A673 (cell line): ENCODE data around the gene PRR5L. TPM values are rescaled to one million over a fixed set of nuclear protein-coding genes. Genes with fewer than 3 reads are reported as not detected.

Source experiments
- BruUV-seq: library from RNA; stranded (reverse); fragments of 400-500 nt; replicated peaks from 2 replicates; lab custom pipeline; 2021; lab: Mats Ljungman, UMichigan
- CTCF ChIA-PET: fragments of 300-600 bp; sonication (Branson Sonifier 250); formaldehyde crosslinking; loops from one replicate; lab custom pipeline; 2022; ENCODE audit warnings: antibody characterized with exemption; lab: Charles Lee
- POLR2A ChIA-PET: fragments of 300-600 bp; sonication (Branson Sonifier 250); formaldehyde crosslinking; loops from one replicate; lab custom pipeline; 2022; ENCODE audit warnings: antibody characterized with exemption; ENCODE audit not compliant: low non-redundant PET; lab: Charles Lee
- DNase-seq: peaks from one replicate; pipeline ENCODE4 v3.0.0-alpha.2; 2015; ENCODE audit warnings: low spot score
- H3K27ac ChIP-seq: fragments of 200-600 bp; sonication (generic); 2 replicates; pipeline ENCODE4 v1.5.1; 2016; ENCODE audit warnings: mixed run types, low read depth, mild to moderate bottlenecking, mixed read lengths, antibody characterized with exemption, low read length; ENCODE audit not compliant: poor library complexity, severe bottlenecking
- H3K27me3 ChIP-seq: fragments of 200-600 bp; sonication (generic); replicated peaks from 2 replicates; pipeline ENCODE4 v1.6.1; 2017; ENCODE audit warnings: mixed run types, low read depth, mild to moderate bottlenecking, mixed read lengths, antibody characterized with exemption, low read length; ENCODE audit not compliant: insufficient read depth, poor library complexity
- H3K36me3 ChIP-seq: fragments of 200-600 bp; sonication (generic); 2 replicates; pipeline ENCODE4 v1.6.1; 2016; ENCODE audit warnings: mixed run types, mild to moderate bottlenecking, mixed read lengths, antibody characterized with exemption, low read length; ENCODE audit not compliant: insufficient read depth, poor library complexity, severe bottlenecking
- H3K4me1 ChIP-seq: fragments of 200-600 bp; sonication (generic); 2 replicates; pipeline ENCODE4 v1.6.1; 2017; ENCODE audit warnings: mixed run types, mild to moderate bottlenecking, mixed read lengths, antibody characterized with exemption, low read length; ENCODE audit not compliant: insufficient read depth, poor library complexity, severe bottlenecking
- H3K4me3 ChIP-seq: fragments of 200-600 bp; sonication (generic); 2 replicates; pipeline ENCODE4 v1.5.1; 2016; ENCODE audit warnings: low read depth, mixed run types, mild to moderate bottlenecking, mixed read lengths, low read length; ENCODE audit not compliant: poor library complexity, severe bottlenecking
- H3K9me3 ChIP-seq: fragments of 200-600 bp; sonication (generic); 2 replicates; pipeline ENCODE4 v1.6.1; 2016; ENCODE audit warnings: mixed run types, low read depth, mild to moderate bottlenecking, mixed read lengths, antibody characterized with exemption, low read length; ENCODE audit not compliant: poor library complexity, severe bottlenecking
- CTCF ChIP-seq: fragments of 300-800, 200-600 bp; sonication (generic); conservative IDR thresholded peaks from 2 replicates; pipeline ENCODE4 v1.5.1; 2017; ENCODE audit warnings: low read depth, mild to moderate bottlenecking, antibody characterized with exemption, low read length, moderate library complexity, mixed read lengths
- EZH2 ChIP-seq: fragments of 200-600 bp; sonication (generic); IDR thresholded peaks from 2 replicates; pipeline ENCODE4 v1.6.1; 2017; ENCODE audit warnings: borderline replicate concordance, low read depth, mild to moderate bottlenecking, mixed read lengths, antibody characterized with exemption, low read length; ENCODE audit not compliant: poor library complexity, severe bottlenecking
- intact Hi-C: fragments of 100-400 bp; cut with micrococcal nuclease; formaldehyde crosslinking; loops from one replicate; pipeline ENCODE4 v1.10.0; 2022; ENCODE audit not compliant: unreplicated experiment
- total RNA-seq: library from RNA; stranded (reverse); gene quantifications from 2 replicates; pipeline ENCODE4 v1.2.3, GENCODE V29; 2021

The PRR5L gene
- total RNA-seq, 1 experiment from 2014 or later = 102 TPM

- ChIA-PET POLR2A (no interaction called here), CTCF (interaction anchor here (0.8 to 5.4 kb wide), 15 partner anchors 83 to 455 kb away, joined by 3 to 49 read pairs (median 3); partner anchors contain the start of gene TRAF6)
- peak; percentile 90 for TF ChIP-seq CTCF
- no peak for TF ChIP-seq EZH2
- peak; percentile 90 for DNase-seq
- intact Hi-C loops = loop anchor here (1.0 to 2.0 kb wide), 4 partner anchors 81 to 452 kb away; no protein-coding TSS in a partner anchor
- no TSS peak for BruUV-seq
- peak overlapping the region; percentile 24 for H3K27ac ChIP-seq
- no peaks in the 10 kb centered on the region for H3K9me3 ChIP-seq
- no peaks in the 10 kb centered on the region for H3K36me3 ChIP-seq
- H3K4me3 ChIP-seq = no peak overlapping the region
- H3K27me3 ChIP-seq = no peaks in the 10 kb centered on the region
- H3K4me1 ChIP-seq = peaks cover 28% of the 10 kb centered on the region
Observed at GRCh38 chr11:36292311-36292722, 3.8 kb upstream of the PRR5L start.

GRCh38 chr11:36296884-36297543 is 926 bp downstream of the PRR5L start:
- ChIA-PET POLR2A (no interaction called here), CTCF (no interaction called here)
- Histone ChIP-seq H3K36me3 (no peaks in the 10 kb centered on the region), H3K9me3 (no peaks in the 10 kb centered on the region), H3K27ac (no peak overlapping the region), H3K27me3 (no peaks in the 10 kb centered on the region), H3K4me3 (no peak overlapping the region), H3K4me1 (peaks cover 25% of the 10 kb centered on the region)
- peak; percentile 67 for DNase-seq
- intact Hi-C loops = no loop called here
- TF ChIP-seq CTCF (no peak), EZH2 (no peak)
- BruUV-seq = no TSS peak

- Histone ChIP-seq H3K27me3 (no peaks in the 10 kb centered on the region), H3K27ac (no peak overlapping the region), H3K4me1 (peaks cover 14% of the 10 kb centered on the region), H3K9me3 (no peaks in the 10 kb centered on the region), H3K36me3 (no peaks in the 10 kb centered on the region), H3K4me3 (no peak overlapping the region)
- ChIA-PET CTCF (interaction anchor here (0.6 kb wide), 1 partner anchor 12 kb away, joined by 3 read pairs; no protein-coding TSS in a partner anchor), POLR2A (no interaction called here)
- TF ChIP-seq EZH2 = no peak
- TF ChIP-seq CTCF = no peak
- no TSS peak for BruUV-seq
- no peak for DNase-seq
- intact Hi-C loops = no loop called here
Observed at GRCh38 chr11:36300650-36301049, 4.6 kb downstream of the PRR5L start.
